Measurements from ENCODE around the gene CDK10.
"Not testable (repeated sequence)": the region's sequence is repeated elsewhere in the genome, so short reads cannot be mapped to it uniquely, and the experiment has no call there.

CDK10 gene

GRCh38 chr16:89661215-89661614 lies 25.3 kb upstream of the CDK10 start:
- intact Hi-C loops (cut with DNase I) = no loop called here
- no peak for DNase-seq

GRCh38 chr16:89664238-89664637 lies 22.3 kb upstream of the CDK10 start:
- DNase-seq = peak in 3 of 42 donors; percentile 22 to 58 (median 27)
- intact Hi-C loops (cut with DNase I) = not testable (repeated sequence)

- intact Hi-C loops (cut with DNase I) = not testable (repeated sequence)
- DNase-seq = peak in 24 of 42 donors; percentile 21 to 65 (median 40)
Measured at GRCh38 chr16:89667000-89667399, 19.5 kb upstream of the CDK10 start.

GRCh38 chr16:89667633-89668032 lies 18.9 kb upstream of the CDK10 start:
- intact Hi-C loops (cut with DNase I) = no loop called here
- no peak for DNase-seq

GRCh38 chr16:89668790-89669158 lies 17.7 kb upstream of the CDK10 start:
- DNase-seq = no peak
- intact Hi-C loops (cut with DNase I) = no loop called here

GRCh38 chr16:89669755-89670154 lies 16.7 kb upstream of the CDK10 start:
- no peak for DNase-seq
- intact Hi-C loops (cut with DNase I) = no loop called here

- no peak for DNase-seq
- intact Hi-C loops (cut with DNase I) = no loop called here
Measured at GRCh38 chr16:89670496-89671431, 15.7 kb upstream of the CDK10 start.

GRCh38 chr16:89671565-89671964 lies 14.9 kb upstream of the CDK10 start:
- DNase-seq; intact Hi-C loops (cut with DNase I): not testable (repeated sequence)

- intact Hi-C loops (cut with DNase I) = no loop called here
- no peak for DNase-seq
Measured at GRCh38 chr16:89672177-89672941, 14.1 kb upstream of the CDK10 start.

- intact Hi-C loops (cut with DNase I) = no loop called here
- no peak for DNase-seq
Measured at GRCh38 chr16:89678258-89678657, 8.2 kb upstream of the CDK10 start.

- no peak for DNase-seq
- intact Hi-C loops (cut with DNase I) = loop anchor here (10.0 kb wide), 1 partner anchor 121 kb away; the partner anchor contains the start of gene RPL13
Measured at GRCh38 chr16:89685916-89686315, 573 bp upstream of the CDK10 start.

GRCh38 chr16:89687092-89687940 lies 827 bp downstream of the CDK10 start:
- DNase-seq = no peak
- intact Hi-C loops (cut with DNase I) = loop anchor here (10.0 kb wide), 1 partner anchor 123 kb away; the partner anchor contains the start of gene RPL13

- intact Hi-C loops (cut with DNase I) = loop anchor here (10.0 kb wide), 1 partner anchor 124 kb away; the partner anchor contains the start of gene RPL13
Measured at GRCh38 chr16:89688395-89688794, 1.9 kb downstream of the CDK10 start.

GRCh38 chr16:89689142-89689541 lies 2.7 kb downstream of the CDK10 start:
- no peak for DNase-seq
- intact Hi-C loops (cut with DNase I) = loop anchor here (10.0 kb wide), 1 partner anchor 124 kb away; the partner anchor contains the start of gene RPL13

More at GRCh38 chr16:89688395-89688794, 1.9 kb downstream of the CDK10 start:
- no peak for DNase-seq

GRCh38 chr16:89689621-89690020 lies 3.1 kb downstream of the CDK10 start:
- not testable (repeated sequence) for DNase-seq
- intact Hi-C loops (cut with DNase I) = loop anchor here (10.0 kb wide), 1 partner anchor 125 kb away; the partner anchor contains the start of gene RPL13

GRCh38 chr16:89690392-89690901 lies 4.0 kb downstream of the CDK10 start:
- intact Hi-C loops (cut with DNase I) = no loop called here

GRCh38 chr16:89691231-89691985 lies 4.9 kb downstream of the CDK10 start:
- intact Hi-C loops (cut with DNase I) = no loop called here
- no peak for DNase-seq

More at GRCh38 chr16:89690392-89690901, 4.0 kb downstream of the CDK10 start:
- no peak for DNase-seq

All from head of caudate nucleus (tissue), 42 donors.